Measurements from ENCODE around the gene PGRMC1. TPM values are rescaled to one million over a fixed set of nuclear protein-coding genes. Genes with fewer than 3 reads are reported as not detected.

PGRMC1 gene
- total and polyA plus RNA-seq, 9 of the 15 experiments (the other 6 are each of a cell fraction or from before 2014, with no cell fraction given): 27.4 to 115 (median 90.3) TPM

GRCh38 chrX:119206203-119206602 lies 29.9 kb upstream of the PGRMC1 start:
- no peaks in the 10 kb centered on the region for H3K9me1 ChIP-seq (ENCODE audit: control insufficient read depth, insufficient read depth, low read length)
- no peaks in the 10 kb centered on the region for H3K27me3 ChIP-seq (ENCODE audit: control insufficient read depth in 2 of 2, insufficient read depth in 2 of 2, low read length in 2 of 2)
- no peak overlapping the region for H3K9ac ChIP-seq (ENCODE audit: insufficient read depth in 1 of 2, low read depth in 2 of 2, low read length in 2 of 2)
- H3K4me1 ChIP-seq (replicated peaks in 1 of 2; ENCODE audit: control insufficient read depth in 2 of 2, insufficient read depth in 2 of 2, low read length in 2 of 2): peaks cover 0 to 15% of the 10 kb centered on the region in 2 experiments; a peak in 3 of 5 replicates
- H3K27ac ChIP-seq (ENCODE audit: extremely low read depth, low read depth, low read length): peak overlapping the region; percentile 28; the same call in 1 of the 3 replicates
- peak overlapping the region; percentile 13 for H3K4me2 ChIP-seq (ENCODE audit: insufficient read depth, low read length)
- peak in 2 of 4 experiments; percentile 8 to 23 for DNase-seq (ENCODE audit: extremely low read depth in 1 of 4, low spot score in 3 of 4)
- POLR2A ChIA-PET: interaction anchor here (1.2 to 1.3 kb wide), 2 partner anchors 17 to 31 kb away, joined by 4 to 6 read pairs; no protein-coding TSS in a partner anchor
- no peaks in the 10 kb centered on the region for H3K36me3 ChIP-seq (ENCODE audit: control insufficient read depth, insufficient read depth, low read length)
- ATAC-seq: peak; percentile 99
- FAIRE-seq: no peak
- H4K20me1 ChIP-seq (replicated peaks; ENCODE audit: control insufficient read depth, insufficient read depth, low read length): no peaks in the 10 kb centered on the region
- H3K79me2 ChIP-seq (ENCODE audit: control insufficient read depth, insufficient read depth, low read length): no peaks in the 10 kb centered on the region
- no peaks in the 10 kb centered on the region for H3K9me3 ChIP-seq (replicated peaks; ENCODE audit: control insufficient read depth, insufficient read depth, low read depth, low read length)
- no peak overlapping the region for H3K4me3 ChIP-seq
- CTCF ChIA-PET (ENCODE audit: low intra/inter-chr PET ratio): no interaction called here
- in situ Hi-C loops (cut with MboI): loop anchor here (25.0 kb wide), 1 partner anchor 369 kb away; no protein-coding TSS in a partner anchor
- intact Hi-C loops (cut with micrococcal nuclease): no loop called here
- H2AFZ ChIP-seq (ENCODE audit: low read depth, low read length): 0 out of 2 replicates have a peak overlapping the region, but pooled peaks have one; percentile 24
- BruUV-seq (replicated peaks): no TSS peak
- WGBS (ENCODE audit: insufficient coverage, low coverage, missing lambda C conversion rate): 0% methylated on average over 5 of the region's 5 CpGs
- TF ChIP-seq RBM22 (IDR thresholded peaks at IDR 0.05; ENCODE audit: low read depth, low read length, poor library complexity, severe bottlenecking): no peak
- TF ChIP-seq SRSF1 (IDR thresholded peaks at IDR 0.05; ENCODE audit: low read depth, low read length): no peak
- TF ChIP-seq MAFF (IDR thresholded peaks at IDR 0.05; ENCODE audit: low read length): no peak
- no peak for TF ChIP-seq EHMT2 (IDR thresholded peaks at IDR 0.05)
- TF ChIP-seq, protein P1, sequence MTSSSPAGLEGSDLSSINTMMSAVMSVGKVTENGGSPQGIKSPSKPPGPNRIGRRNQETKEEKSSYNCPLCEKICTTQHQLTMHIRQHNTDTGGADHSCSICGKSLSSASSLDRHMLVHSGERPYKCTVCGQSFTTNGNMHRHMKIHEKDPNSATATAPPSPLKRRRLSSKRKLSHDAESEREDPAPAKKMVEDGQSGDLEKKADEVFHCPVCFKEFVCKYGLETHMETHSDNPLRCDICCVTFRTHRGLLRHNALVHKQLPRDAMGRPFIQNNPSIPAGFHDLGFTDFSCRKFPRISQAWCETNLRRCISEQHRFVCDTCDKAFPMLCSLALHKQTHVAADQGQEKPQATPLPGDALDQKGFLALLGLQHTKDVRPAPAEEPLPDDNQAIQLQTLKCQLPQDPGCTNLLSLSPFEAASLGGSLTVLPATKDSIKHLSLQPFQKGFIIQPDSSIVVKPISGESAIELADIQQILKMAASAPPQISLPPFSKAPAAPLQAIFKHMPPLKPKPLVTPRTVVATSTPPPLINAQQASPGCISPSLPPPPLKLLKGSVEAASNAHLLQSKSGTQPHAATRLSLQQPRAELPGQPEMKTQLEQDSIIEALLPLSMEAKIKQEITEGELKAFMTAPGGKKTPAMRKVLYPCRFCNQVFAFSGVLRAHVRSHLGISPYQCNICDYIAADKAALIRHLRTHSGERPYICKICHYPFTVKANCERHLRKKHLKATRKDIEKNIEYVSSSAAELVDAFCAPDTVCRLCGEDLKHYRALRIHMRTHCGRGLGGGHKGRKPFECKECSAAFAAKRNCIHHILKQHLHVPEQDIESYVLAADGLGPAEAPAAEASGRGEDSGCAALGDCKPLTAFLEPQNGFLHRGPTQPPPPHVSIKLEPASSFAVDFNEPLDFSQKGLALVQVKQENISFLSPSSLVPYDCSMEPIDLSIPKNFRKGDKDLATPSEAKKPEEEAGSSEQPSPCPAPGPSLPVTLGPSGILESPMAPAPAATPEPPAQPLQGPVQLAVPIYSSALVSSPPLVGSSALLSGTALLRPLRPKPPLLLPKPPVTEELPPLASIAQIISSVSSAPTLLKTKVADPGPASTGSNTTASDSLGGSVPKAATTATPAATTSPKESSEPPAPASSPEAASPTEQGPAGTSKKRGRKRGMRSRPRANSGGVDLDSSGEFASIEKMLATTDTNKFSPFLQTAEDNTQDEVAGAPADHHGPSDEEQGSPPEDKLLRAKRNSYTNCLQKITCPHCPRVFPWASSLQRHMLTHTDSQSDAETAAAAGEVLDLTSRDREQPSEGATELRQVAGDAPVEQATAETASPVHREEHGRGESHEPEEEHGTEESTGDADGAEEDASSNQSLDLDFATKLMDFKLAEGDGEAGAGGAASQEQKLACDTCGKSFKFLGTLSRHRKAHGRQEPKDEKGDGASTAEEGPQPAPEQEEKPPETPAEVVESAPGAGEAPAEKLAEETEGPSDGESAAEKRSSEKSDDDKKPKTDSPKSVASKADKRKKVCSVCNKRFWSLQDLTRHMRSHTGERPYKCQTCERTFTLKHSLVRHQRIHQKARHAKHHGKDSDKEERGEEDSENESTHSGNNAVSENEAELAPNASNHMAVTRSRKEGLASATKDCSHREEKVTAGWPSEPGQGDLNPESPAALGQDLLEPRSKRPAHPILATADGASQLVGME (CRISPR knock-in tag; IDR thresholded peaks at IDR 0.05): no peak
- TF ChIP-seq KDM2B (CRISPR knock-in tag; IDR thresholded peaks at IDR 0.05): no peak
- TF ChIP-seq RNF2 (IDR thresholded peaks at IDR 0.05): peak; percentile 57; the same call in 1 of the 2 replicates
- TF ChIP-seq FOXK2 (conservative IDR thresholded peaks at IDR 0.05 in 1 of 2, IDR thresholded peaks at IDR 0.05 in 1 of 2; ENCODE audit: low read depth in 2 of 2): no peak
- TF ChIP-seq TBL1XR1 (IDR thresholded peaks at IDR 0.05; ENCODE audit: low read length in 2 of 2): no peak
- TF ChIP-seq RB1 (IDR thresholded peaks at IDR 0.05; ENCODE audit: low read depth): no peak
- TF ChIP-seq GTF3C2 (IDR thresholded peaks at IDR 0.05; ENCODE audit: borderline replicate concordance, extremely low read depth, insufficient read length): no peak
- TF ChIP-seq BACH1 (tag; IDR thresholded peaks at IDR 0.05): 0 out of 2 replicates have a peak, but pooled peaks have one; percentile 21
- no peak for TF ChIP-seq ZNF445 (CRISPR knock-in tag; IDR thresholded peaks at IDR 0.05; ENCODE audit: low read depth)
- no peak for TF ChIP-seq NR2C1 (IDR thresholded peaks at IDR 0.05)
- peak; percentile 69 for TF ChIP-seq NR2C1 (tag; IDR thresholded peaks at IDR 0.05)
- TF ChIP-seq ESRRB (CRISPR knock-in tag; IDR thresholded peaks at IDR 0.05; ENCODE audit: borderline replicate concordance): no peak

Measured in K562 (cell line).